Activated T-helper 17 cell treated with anti-CD3 and anti-CD28 coated beads, Interleukin-2, amount 50 U/mL, for 72 hours (primary cell): Measurements from ENCODE around the gene TP53I11. TPM values are rescaled to one million over a fixed set of nuclear protein-coding genes. Genes with fewer than 3 reads are reported as not detected.
A peak's percentile ranks its signal among the peaks of the same experiment; 100 is the strongest.

Source experiments
- ATAC-seq: fragments of 150-1000 bp; cut with Tn5 transposase; replicated peaks from 2 replicates; pipeline ENCODE4 v1.10.0; 2021; ENCODE audit warnings: mild to moderate bottlenecking, moderate library complexity
- H3K27ac Mint-ChIP-seq: one replicate; pipeline ENCODE4 v1.8.0; 2022; ENCODE audit warnings: mixed read lengths
- H3K27me3 Mint-ChIP-seq: one replicate; pipeline ENCODE4 v1.8.0; 2022; ENCODE audit warnings: mixed read lengths
- H3K36me3 Mint-ChIP-seq: one replicate; pipeline ENCODE4 v1.8.0; 2022; ENCODE audit warnings: low read depth, mild to moderate bottlenecking, mixed read lengths
- H3K4me1 Mint-ChIP-seq: one replicate; pipeline ENCODE4 v1.8.0; 2022; ENCODE audit warnings: mixed read lengths
- H3K4me3 Mint-ChIP-seq: one replicate; pipeline ENCODE4 v1.8.0; 2022; ENCODE audit warnings: mild to moderate bottlenecking, mixed read lengths
- H3K9me3 Mint-ChIP-seq: one replicate; pipeline ENCODE4 v1.8.0; 2022; ENCODE audit warnings: mixed read lengths
- total RNA-seq, 2 donors: library from RNA; stranded (reverse); gene quantifications; one replicate each; pipeline ENCODE4 v1.2.3, GENCODE V29; 2022

TP53I11 gene
- total RNA-seq, 2 donors from 2014 or later: 3.8 to 6.4 TPM

- no peaks in the 10 kb centered on the region for H3K36me3 Mint-ChIP-seq
- no peak for ATAC-seq
Measured at GRCh38 chr11:44985721-44986120, 35.0 kb upstream of the TP53I11 start.

GRCh38 chr11:44983786-44984185, 33.1 kb upstream of the TP53I11 start:
- H3K4me3 Mint-ChIP-seq: no peak overlapping the region
- H3K4me1 Mint-ChIP-seq: peaks cover 5% of the 10 kb centered on the region
- H3K9me3 Mint-ChIP-seq: no peaks in the 10 kb centered on the region
- H3K27ac Mint-ChIP-seq: no peak overlapping the region
- no peak for ATAC-seq
- no peaks in the 10 kb centered on the region for H3K27me3 Mint-ChIP-seq
- no peaks in the 10 kb centered on the region for H3K36me3 Mint-ChIP-seq

More at GRCh38 chr11:44985721-44986120, 35.0 kb upstream of the TP53I11 start:
- no peaks in the 10 kb centered on the region for H3K9me3 Mint-ChIP-seq
- no peak overlapping the region for H3K4me3 Mint-ChIP-seq
- H3K4me1 Mint-ChIP-seq: no peaks in the 10 kb centered on the region
- no peak overlapping the region for H3K27ac Mint-ChIP-seq
- no peaks in the 10 kb centered on the region for H3K27me3 Mint-ChIP-seq

- H3K4me1 Mint-ChIP-seq: peaks cover 7% of the 10 kb centered on the region
- H3K36me3 Mint-ChIP-seq: no peaks in the 10 kb centered on the region
- ATAC-seq: no peak
- no peaks in the 10 kb centered on the region for H3K9me3 Mint-ChIP-seq
- H3K27ac Mint-ChIP-seq: no peak overlapping the region
- H3K27me3 Mint-ChIP-seq: no peaks in the 10 kb centered on the region
- no peak overlapping the region for H3K4me3 Mint-ChIP-seq
Measured at GRCh38 chr11:44982496-44983062, 31.9 kb upstream of the TP53I11 start.

GRCh38 chr11:44980533-44981427, 30.1 kb upstream of the TP53I11 start:
- Mint-ChIP-seq H3K27me3 (no peaks in the 10 kb centered on the region), H3K36me3 (no peaks in the 10 kb centered on the region), H3K27ac (no peak overlapping the region), H3K4me1 (peaks cover 12% of the 10 kb centered on the region), H3K9me3 (no peaks in the 10 kb centered on the region), H3K4me3 (no peak overlapping the region)
- no peak for ATAC-seq

- no peaks in the 10 kb centered on the region for H3K36me3 Mint-ChIP-seq
- no peak overlapping the region for H3K27ac Mint-ChIP-seq
- no peak for ATAC-seq
- H3K4me1 Mint-ChIP-seq: peaks cover 12% of the 10 kb centered on the region
- H3K27me3 Mint-ChIP-seq: no peaks in the 10 kb centered on the region
- no peak overlapping the region for H3K4me3 Mint-ChIP-seq
- H3K9me3 Mint-ChIP-seq: no peaks in the 10 kb centered on the region
Measured at GRCh38 chr11:44979543-44980399, 29.1 kb upstream of the TP53I11 start.

- Mint-ChIP-seq H3K27me3 (no peaks in the 10 kb centered on the region), H3K4me3 (no peak overlapping the region), H3K9me3 (no peaks in the 10 kb centered on the region), H3K4me1 (peaks cover 12% of the 10 kb centered on the region), H3K36me3 (no peaks in the 10 kb centered on the region), H3K27ac (no peak overlapping the region)
- no peak for ATAC-seq
Measured at GRCh38 chr11:44978961-44979331, 28.3 kb upstream of the TP53I11 start.

GRCh38 chr11:44978274-44978960, 27.7 kb upstream of the TP53I11 start:
- no peaks in the 10 kb centered on the region for H3K9me3 Mint-ChIP-seq
- no peak for ATAC-seq
- peaks cover 12% of the 10 kb centered on the region for H3K4me1 Mint-ChIP-seq
- no peak overlapping the region for H3K4me3 Mint-ChIP-seq
- no peaks in the 10 kb centered on the region for H3K27me3 Mint-ChIP-seq
- no peaks in the 10 kb centered on the region for H3K36me3 Mint-ChIP-seq
- no peak overlapping the region for H3K27ac Mint-ChIP-seq

GRCh38 chr11:44977493-44977984, 26.9 kb upstream of the TP53I11 start:
- Mint-ChIP-seq H3K4me1 (peaks cover 12% of the 10 kb centered on the region), H3K27me3 (no peaks in the 10 kb centered on the region), H3K36me3 (no peaks in the 10 kb centered on the region), H3K4me3 (no peak overlapping the region), H3K27ac (no peak overlapping the region), H3K9me3 (no peaks in the 10 kb centered on the region)
- peak; percentile 25 for ATAC-seq

GRCh38 chr11:44976576-44976975, 25.9 kb upstream of the TP53I11 start:
- H3K9me3 Mint-ChIP-seq: no peaks in the 10 kb centered on the region
- H3K27ac Mint-ChIP-seq: no peak overlapping the region
- H3K4me3 Mint-ChIP-seq: no peak overlapping the region
- peaks cover 12% of the 10 kb centered on the region for H3K4me1 Mint-ChIP-seq
- H3K36me3 Mint-ChIP-seq: no peaks in the 10 kb centered on the region
- no peaks in the 10 kb centered on the region for H3K27me3 Mint-ChIP-seq
- ATAC-seq: no peak

- no peak overlapping the region for H3K4me3 Mint-ChIP-seq
- H3K4me1 Mint-ChIP-seq: peaks cover 12% of the 10 kb centered on the region
- no peak for ATAC-seq
- H3K27ac Mint-ChIP-seq: no peak overlapping the region
- no peaks in the 10 kb centered on the region for H3K27me3 Mint-ChIP-seq
- H3K36me3 Mint-ChIP-seq: no peaks in the 10 kb centered on the region
- H3K9me3 Mint-ChIP-seq: no peaks in the 10 kb centered on the region
Measured at GRCh38 chr11:44974402-44975000, 23.8 kb upstream of the TP53I11 start.

- Mint-ChIP-seq H3K9me3 (no peaks in the 10 kb centered on the region), H3K4me3 (no peak overlapping the region), H3K27ac (no peak overlapping the region), H3K36me3 (no peaks in the 10 kb centered on the region), H3K4me1 (peaks cover 7% of the 10 kb centered on the region), H3K27me3 (no peaks in the 10 kb centered on the region)
- ATAC-seq: peak; percentile 16
Measured at GRCh38 chr11:44973632-44974401, 23.1 kb upstream of the TP53I11 start.

GRCh38 chr11:44972746-44973435, 22.2 kb upstream of the TP53I11 start:
- no peak for ATAC-seq
- H3K27ac Mint-ChIP-seq: no peak overlapping the region
- H3K4me1 Mint-ChIP-seq: peaks cover 7% of the 10 kb centered on the region
- H3K4me3 Mint-ChIP-seq: no peak overlapping the region
- H3K36me3 Mint-ChIP-seq: no peaks in the 10 kb centered on the region
- no peaks in the 10 kb centered on the region for H3K27me3 Mint-ChIP-seq
- H3K9me3 Mint-ChIP-seq: no peaks in the 10 kb centered on the region

GRCh38 chr11:44971185-44971584, 20.5 kb upstream of the TP53I11 start:
- H3K9me3 Mint-ChIP-seq: no peaks in the 10 kb centered on the region
- H3K36me3 Mint-ChIP-seq: no peaks in the 10 kb centered on the region
- H3K27me3 Mint-ChIP-seq: no peaks in the 10 kb centered on the region
- H3K27ac Mint-ChIP-seq: no peak overlapping the region
- ATAC-seq: no peak
- H3K4me1 Mint-ChIP-seq: no peaks in the 10 kb centered on the region
- H3K4me3 Mint-ChIP-seq: no peak overlapping the region
